ENCODE measurements around the gene TLL1.

DNA sequence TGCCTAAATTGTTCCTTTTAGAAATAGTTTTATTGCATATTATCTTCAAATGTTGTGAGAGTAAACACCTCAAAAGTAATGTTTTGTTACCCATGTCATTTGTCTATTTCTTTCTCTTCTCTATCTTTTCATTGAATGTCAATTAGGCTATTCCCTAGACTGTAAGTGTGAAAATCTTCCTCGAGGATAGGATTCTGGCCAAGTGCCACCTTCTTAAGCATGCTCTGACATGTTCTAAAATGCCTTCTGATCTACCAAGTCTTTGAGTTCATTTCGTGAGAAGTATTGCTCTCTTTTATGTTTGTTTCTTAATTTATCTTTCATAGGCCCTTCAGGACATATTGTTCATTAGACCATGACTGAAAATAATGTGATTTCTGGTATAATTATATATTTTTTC is 44.1 kb upstream of the TLL1 start:
- TF ChIP-seq, protein P1, sequence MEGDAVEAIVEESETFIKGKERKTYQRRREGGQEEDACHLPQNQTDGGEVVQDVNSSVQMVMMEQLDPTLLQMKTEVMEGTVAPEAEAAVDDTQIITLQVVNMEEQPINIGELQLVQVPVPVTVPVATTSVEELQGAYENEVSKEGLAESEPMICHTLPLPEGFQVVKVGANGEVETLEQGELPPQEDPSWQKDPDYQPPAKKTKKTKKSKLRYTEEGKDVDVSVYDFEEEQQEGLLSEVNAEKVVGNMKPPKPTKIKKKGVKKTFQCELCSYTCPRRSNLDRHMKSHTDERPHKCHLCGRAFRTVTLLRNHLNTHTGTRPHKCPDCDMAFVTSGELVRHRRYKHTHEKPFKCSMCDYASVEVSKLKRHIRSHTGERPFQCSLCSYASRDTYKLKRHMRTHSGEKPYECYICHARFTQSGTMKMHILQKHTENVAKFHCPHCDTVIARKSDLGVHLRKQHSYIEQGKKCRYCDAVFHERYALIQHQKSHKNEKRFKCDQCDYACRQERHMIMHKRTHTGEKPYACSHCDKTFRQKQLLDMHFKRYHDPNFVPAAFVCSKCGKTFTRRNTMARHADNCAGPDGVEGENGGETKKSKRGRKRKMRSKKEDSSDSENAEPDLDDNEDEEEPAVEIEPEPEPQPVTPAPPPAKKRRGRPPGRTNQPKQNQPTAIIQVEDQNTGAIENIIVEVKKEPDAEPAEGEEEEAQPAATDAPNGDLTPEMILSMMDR (conservative IDR thresholded peaks at IDR 0.05), result no peak
- no peak for TF ChIP-seq ZFX (IDR thresholded peaks at IDR 0.05)

All from C4-2B (cell line).